ENCODE results near the gene PCDHGA10. TPM values are rescaled to one million over a fixed set of nuclear protein-coding genes. Genes with fewer than 3 reads are reported as not detected.

PCDHGA10 gene
- total RNA-seq, 2 experiments from 2014 or later: 0.08 TPM; not detected in 1

- ChIA-PET POLR2A (interaction anchor here (0.9 kb wide), 1 partner anchor 92 kb away, joined by 3 read pairs; no protein-coding TSS in a partner anchor), CTCF (interaction anchor here (0.6 to 2.4 kb wide), 6 partner anchors 9 to 143 kb away, joined by 3 to 9 read pairs (median 6); partner anchors contain the start of genes PCDHGA10, PCDHGA5 and PCDHGB6)
- Mint-ChIP-seq H3K36me3 (ENCODE audit: low read depth) (peaks cover 44% of the 10 kb centered on the region), H3K27me3 (peaks cover 89% of the 10 kb centered on the region), H3K4me1 (ENCODE audit: low read depth) (peaks cover 6% of the 10 kb centered on the region), H3K9me3 (peaks cover 24% of the 10 kb centered on the region), H3K27ac (no peak overlapping the region), H3K4me3 (peak overlapping the region; percentile 23)
- ATAC-seq (ENCODE audit: poor library complexity) (no peak), DNase-seq (no peak)
- H3K27ac ChIP-seq (ENCODE audit: low read depth in 1 of 2, low read length in 2 of 2): no peak overlapping the region
- H3K4me3 ChIP-seq (ENCODE audit: low read length): peak overlapping the region; percentile 11
- TF ChIP-seq CTCF (IDR thresholded peaks at IDR 0.05): no peak
- peaks cover 55 to 61% of the 10 kb centered on the region in 2 experiments for H3K9me3 ChIP-seq (ENCODE audit: control insufficient read depth in 1 of 2, insufficient read depth in 1 of 2, low read length in 2 of 2)
- peaks cover 62 to 92% of the 10 kb centered on the region in 2 experiments for H3K27me3 ChIP-seq (ENCODE audit: control insufficient read depth in 1 of 2, insufficient read depth in 2 of 2, low read length in 2 of 2)
- H3K36me3 ChIP-seq (ENCODE audit: insufficient read depth, low read length): no peaks in the 10 kb centered on the region
- intact Hi-C loops (cut with DNase I, micrococcal nuclease): no loop called here
- H3K4me1 ChIP-seq (ENCODE audit: insufficient read depth, low read length): peaks cover 11% of the 10 kb centered on the region
These were observed 8.7 kb downstream of the PCDHGA10 start for GRCh38 chr5:141421489-141421855.

GRCh38 chr5:141422742-141423291 is 10.0 kb downstream of the PCDHGA10 start:
- CTCF ChIA-PET: no interaction called here
- H3K36me3 Mint-ChIP-seq (ENCODE audit: low read depth): peaks cover 39% of the 10 kb centered on the region
- peaks cover 7% of the 10 kb centered on the region for H3K4me1 ChIP-seq (ENCODE audit: insufficient read depth, low read length)

GRCh38 chr5:141427783-141428426 is 15.1 kb downstream of the PCDHGA10 start:
- TF ChIP-seq CTCF (IDR thresholded peaks at IDR 0.05): no peak
- peaks cover 64 to 83% of the 10 kb centered on the region in 2 experiments for H3K27me3 ChIP-seq (ENCODE audit: control insufficient read depth in 1 of 2, insufficient read depth in 2 of 2, low read length in 2 of 2)
- Mint-ChIP-seq H3K27me3 (peaks cover 80% of the 10 kb centered on the region), H3K4me1 (ENCODE audit: low read depth) (peaks cover 8% of the 10 kb centered on the region), H3K9me3 (peaks cover 22% of the 10 kb centered on the region), H3K36me3 (ENCODE audit: low read depth) (peaks cover 32% of the 10 kb centered on the region), H3K27ac (no peak overlapping the region), H3K4me3 (no peak overlapping the region)
- POLR2A ChIA-PET: no interaction called here
- CTCF ChIA-PET: no interaction called here
- H3K9me3 ChIP-seq (ENCODE audit: control insufficient read depth in 1 of 2, insufficient read depth in 1 of 2, low read length in 2 of 2): peaks cover 49 to 57% of the 10 kb centered on the region in 2 experiments
- DNase-seq (no peak), ATAC-seq (ENCODE audit: poor library complexity) (no peak)
- H3K4me3 ChIP-seq (ENCODE audit: low read length): no peak overlapping the region
- peaks cover 6% of the 10 kb centered on the region for H3K4me1 ChIP-seq (ENCODE audit: insufficient read depth, low read length)
- intact Hi-C loops (cut with DNase I, micrococcal nuclease): no loop called here
- H3K27ac ChIP-seq (ENCODE audit: low read depth in 1 of 2, low read length in 2 of 2): no peak overlapping the region
- no peaks in the 10 kb centered on the region for H3K36me3 ChIP-seq (ENCODE audit: insufficient read depth, low read length)

More at GRCh38 chr5:141422742-141423291, 10.0 kb downstream of the PCDHGA10 start:
- peaks cover 23% of the 10 kb centered on the region for H3K9me3 Mint-ChIP-seq
- H3K27me3 Mint-ChIP-seq: peaks cover 88% of the 10 kb centered on the region
- H3K27ac Mint-ChIP-seq: no peak overlapping the region
- DNase-seq: no peak
- TF ChIP-seq CTCF (IDR thresholded peaks at IDR 0.05): no peak
- H3K9me3 ChIP-seq (ENCODE audit: control insufficient read depth in 1 of 2, insufficient read depth in 1 of 2, low read length in 2 of 2): peaks cover 56 to 67% of the 10 kb centered on the region in 2 experiments
- H3K27ac ChIP-seq (ENCODE audit: low read depth in 1 of 2, low read length in 2 of 2): no peak overlapping the region
- peaks cover 6% of the 10 kb centered on the region for H3K4me1 Mint-ChIP-seq (ENCODE audit: low read depth)
- ATAC-seq (ENCODE audit: poor library complexity): no peak
- intact Hi-C loops (cut with DNase I, micrococcal nuclease): no loop called here
- H3K4me3 Mint-ChIP-seq: no peak overlapping the region
- H3K4me3 ChIP-seq (ENCODE audit: low read length): no peak overlapping the region
- H3K27me3 ChIP-seq (ENCODE audit: control insufficient read depth in 1 of 2, insufficient read depth in 2 of 2, low read length in 2 of 2): peaks cover 70 to 92% of the 10 kb centered on the region in 2 experiments
- no peaks in the 10 kb centered on the region for H3K36me3 ChIP-seq (ENCODE audit: insufficient read depth, low read length)
- POLR2A ChIA-PET: no interaction called here
